OCI-LY3 (cell line): ENCODE measurements around the gene KRTCAP3.

Experiments used
- H2AFZ ChIP-seq: fragments of 200-600, 300-600 bp; shearing (Covaris generic); 2 replicates; pipeline ENCODE4 v1.6.0; 2014; ENCODE audit warnings: antibody characterized with exemption, low read depth, low read length
- H3K27ac ChIP-seq: fragments of 200-600, 300-600 bp; sonication (generic); 2 replicates; pipeline ENCODE4 v1.5.1; 2014; ENCODE audit warnings: mild to moderate bottlenecking, low read length, moderate library complexity, mixed read lengths
- H3K27me3 ChIP-seq: fragments of 200-600, 300-600 bp; sonication (generic); 2 replicates; pipeline ENCODE4 v1.6.1; 2014; ENCODE audit warnings: low read depth, low read length, mixed read lengths
- H3K36me3 ChIP-seq: fragments of 200-600, 300-600 bp; sonication (generic); replicated peaks from 2 replicates; pipeline ENCODE3; 2014; ENCODE audit warnings: low read depth, low read length, mixed read lengths
- H3K4me1 ChIP-seq: fragments of 300-600, 200-600 bp; sonication (generic); 2 replicates; pipeline ENCODE4 v1.6.1; 2014; ENCODE audit warnings: low read length, mixed read lengths
- H3K4me2 ChIP-seq: fragments of 200-600, 300-600 bp; sonication (generic); 2 replicates; pipeline ENCODE4 v1.6.1; 2014; ENCODE audit warnings: low read length, mixed read lengths
- H3K4me3 ChIP-seq: fragments of 300-600, 200-600 bp; sonication (generic); 2 replicates; pipeline ENCODE4 v1.5.1; 2014; ENCODE audit warnings: antibody characterized with exemption, mild to moderate bottlenecking, low read length, moderate library complexity
- H3K79me2 ChIP-seq: fragments of 300-600, 200-600 bp; shearing (Covaris generic); 2 replicates; pipeline ENCODE4 v1.6.1; 2014; ENCODE audit warnings: mild to moderate bottlenecking, low read length, mixed read lengths
- H3K9ac ChIP-seq: fragments of 300-600, 200-600 bp; shearing (Covaris generic); 2 replicates; pipeline ENCODE4 v1.6.0; 2014; ENCODE audit warnings: mild to moderate bottlenecking, low read length, moderate library complexity
- H3K9me3 ChIP-seq: fragments of 200-600, 300-600 bp; shearing (Covaris generic); 2 replicates; pipeline ENCODE4 v1.6.1; 2014; ENCODE audit warnings: low read length, mixed read lengths; ENCODE audit not compliant: insufficient read depth
- H4K20me1 ChIP-seq: fragments of 200-600, 300-600 bp; sonication (generic); 2 replicates; pipeline ENCODE4 v1.6.1; 2016; ENCODE audit warnings: low read length, mixed read lengths; ENCODE audit not compliant: insufficient read depth
- EZH2phosphoT487 ChIP-seq: fragments of 200-600 bp; shearing (Covaris generic); IDR thresholded peaks from 2 replicates; pipeline ENCODE4 v1.6.1; 2018; ENCODE audit warnings: antibody characterized with exemption, mixed run types, low read depth
- TF ChIP-seq, protein P1 (sequence below): fragments of 200-600, 300-600 bp; sonication (generic); IDR thresholded peaks from 2 replicates; pipeline ENCODE4 v1.5.1; 2014; ENCODE audit warnings: antibody characterized with exemption, low read length, low read depth

The KRTCAP3 gene

DNA sequence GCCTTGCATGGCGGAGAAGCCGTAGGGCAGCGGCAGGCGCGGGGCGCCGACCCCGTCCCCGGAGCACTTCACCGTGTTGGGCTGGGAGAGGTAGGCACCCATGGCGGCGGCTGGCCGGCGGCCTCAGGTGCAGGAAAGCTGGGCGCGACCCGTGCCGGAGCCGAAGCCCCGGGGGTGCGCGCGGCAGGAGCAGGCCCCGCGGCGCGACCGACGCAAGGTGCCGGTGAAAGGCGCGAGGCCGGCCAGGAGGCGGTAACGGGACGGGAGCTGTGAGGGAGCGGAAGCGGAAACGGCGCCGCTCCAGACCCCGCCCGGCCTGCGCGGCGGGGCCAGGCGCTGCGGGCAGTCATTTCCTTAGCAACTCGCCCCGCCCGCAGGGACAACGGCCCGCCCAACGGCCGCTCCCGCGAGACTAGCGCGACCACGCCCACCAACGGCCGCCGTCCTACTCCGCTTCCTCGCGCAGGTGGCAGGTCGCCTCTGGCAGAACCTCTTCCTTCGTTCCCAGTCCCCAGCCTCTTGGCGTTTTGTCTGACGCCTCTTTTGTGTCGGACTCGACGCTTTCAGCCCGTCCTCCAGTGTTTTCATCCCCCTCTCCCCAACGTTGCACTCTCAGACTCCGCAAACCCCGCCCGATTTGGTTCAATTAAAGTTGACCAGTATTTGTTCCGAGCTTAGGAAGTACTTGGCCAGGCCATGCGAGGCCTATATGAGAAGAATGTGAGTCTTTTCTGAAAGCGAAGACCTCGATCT is 32.7 kb upstream of the KRTCAP3 start, which contains the start of gene PPM1G:
PPM1G (minus strand) TSS at position 271 of the 753 bp plus-strand sequence; CDS start at position 102, 169 bp downstream.
- H3K36me3 ChIP-seq, result peaks cover 15% of the 10 kb centered on the region
- peak within 1 kb of the TSS; percentile 91 for H3K4me2 ChIP-seq
- H3K27me3 ChIP-seq, result 0 out of 2 replicates have a peak, but pooled peaks cover 2% of the 10 kb centered on the region
- peaks cover 19% of the 10 kb centered on the region for H3K4me1 ChIP-seq
- peak within 1 kb of the TSS; percentile 95 for H3K9ac ChIP-seq
- TF ChIP-seq, protein P1, sequence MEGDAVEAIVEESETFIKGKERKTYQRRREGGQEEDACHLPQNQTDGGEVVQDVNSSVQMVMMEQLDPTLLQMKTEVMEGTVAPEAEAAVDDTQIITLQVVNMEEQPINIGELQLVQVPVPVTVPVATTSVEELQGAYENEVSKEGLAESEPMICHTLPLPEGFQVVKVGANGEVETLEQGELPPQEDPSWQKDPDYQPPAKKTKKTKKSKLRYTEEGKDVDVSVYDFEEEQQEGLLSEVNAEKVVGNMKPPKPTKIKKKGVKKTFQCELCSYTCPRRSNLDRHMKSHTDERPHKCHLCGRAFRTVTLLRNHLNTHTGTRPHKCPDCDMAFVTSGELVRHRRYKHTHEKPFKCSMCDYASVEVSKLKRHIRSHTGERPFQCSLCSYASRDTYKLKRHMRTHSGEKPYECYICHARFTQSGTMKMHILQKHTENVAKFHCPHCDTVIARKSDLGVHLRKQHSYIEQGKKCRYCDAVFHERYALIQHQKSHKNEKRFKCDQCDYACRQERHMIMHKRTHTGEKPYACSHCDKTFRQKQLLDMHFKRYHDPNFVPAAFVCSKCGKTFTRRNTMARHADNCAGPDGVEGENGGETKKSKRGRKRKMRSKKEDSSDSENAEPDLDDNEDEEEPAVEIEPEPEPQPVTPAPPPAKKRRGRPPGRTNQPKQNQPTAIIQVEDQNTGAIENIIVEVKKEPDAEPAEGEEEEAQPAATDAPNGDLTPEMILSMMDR, result no peak
- no peak for TF ChIP-seq EZH2phosphoT487
- peaks cover 49% of the 10 kb centered on the region for H3K79me2 ChIP-seq
- peak within 1 kb of the TSS; percentile 89 for H3K4me3 ChIP-seq
- peaks cover 31% of the 10 kb centered on the region for H4K20me1 ChIP-seq
- H2AFZ ChIP-seq, result peak within 1 kb of the TSS; percentile 91
- H3K27ac ChIP-seq, result peak within 1 kb of the TSS; percentile 71
- no peaks in the 10 kb centered on the region for H3K9me3 ChIP-seq

DNA sequence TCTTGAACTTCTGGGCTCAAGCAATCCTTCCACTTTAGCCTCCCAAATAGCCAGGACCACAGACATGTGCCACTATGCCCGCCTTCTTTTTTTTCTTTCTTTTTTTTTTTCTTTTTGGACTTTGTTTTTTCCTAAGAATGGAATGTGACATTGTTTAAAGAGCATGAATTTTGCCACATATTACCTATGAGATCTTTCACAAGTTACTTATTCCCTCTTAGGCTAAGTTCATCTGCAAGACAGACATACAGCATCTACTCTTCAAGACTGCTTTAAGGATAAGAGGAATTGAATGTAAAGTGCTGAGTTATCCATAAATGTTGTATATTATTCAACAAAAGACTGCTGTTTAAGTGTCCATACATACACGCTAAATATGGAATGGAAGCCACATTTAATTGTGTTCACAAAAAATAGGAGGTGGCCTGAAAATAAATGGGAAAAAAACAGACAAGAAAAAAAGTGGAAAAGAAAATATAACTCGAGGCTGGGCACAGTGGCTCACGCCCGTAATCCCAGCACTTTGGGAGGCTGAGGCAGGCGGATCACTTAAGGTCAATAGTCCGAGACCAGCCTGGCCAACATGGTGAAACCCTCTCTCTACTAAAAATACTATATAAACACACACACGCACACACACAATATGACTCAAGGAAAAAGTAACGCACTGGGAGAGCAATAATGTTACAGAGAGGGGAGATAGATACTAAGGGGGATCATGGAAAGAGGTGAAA is 29.6 kb upstream of the KRTCAP3 start:
- peaks cover 18% of the 10 kb centered on the region for H3K79me2 ChIP-seq
- no peak overlapping the region for H3K9ac ChIP-seq
- TF ChIP-seq, protein P1, result no peak
- TF ChIP-seq EZH2phosphoT487, result no peak
- H3K36me3 ChIP-seq, result peaks cover under 1% of the 10 kb centered on the region
- no peak overlapping the region for H3K27ac ChIP-seq
- no peak overlapping the region for H2AFZ ChIP-seq
- H3K9me3 ChIP-seq, result no peaks in the 10 kb centered on the region
- no peak overlapping the region for H3K4me2 ChIP-seq
- no peak overlapping the region for H3K4me3 ChIP-seq
- H3K27me3 ChIP-seq, result 0 out of 2 replicates have a peak, but pooled peaks cover 2% of the 10 kb centered on the region
- peaks cover 12% of the 10 kb centered on the region for H3K4me1 ChIP-seq
- peaks cover 10% of the 10 kb centered on the region for H4K20me1 ChIP-seq

DNA sequence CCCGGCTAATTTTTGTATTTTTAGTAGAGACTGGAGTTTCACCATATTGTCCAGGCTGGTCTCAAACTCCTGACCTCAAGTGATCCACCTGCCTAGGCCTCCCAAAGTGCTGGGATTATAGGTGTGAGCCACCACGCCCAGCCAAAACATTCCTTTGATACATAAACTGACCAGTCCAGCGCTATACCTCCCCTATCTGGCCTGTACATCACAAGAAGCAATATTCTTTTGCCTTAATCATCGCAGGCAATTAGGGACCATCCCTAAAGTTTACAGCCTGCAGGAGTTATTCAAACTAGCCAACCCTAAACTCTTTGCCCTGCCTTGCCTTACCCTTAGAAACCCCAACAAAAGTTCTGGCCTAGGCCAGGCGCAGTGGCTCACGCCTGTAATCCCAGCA is 26.0 kb upstream of the KRTCAP3 start:
- TF ChIP-seq, protein P1, result no peak
- TF ChIP-seq EZH2phosphoT487, result no peak
- Histone ChIP-seq H3K9me3 (no peaks in the 10 kb centered on the region), H3K27me3 (0 out of 2 replicates have a peak, but pooled peaks cover 2% of the 10 kb centered on the region), H2AFZ (no peak overlapping the region), H3K4me1 (no peaks in the 10 kb centered on the region), H3K4me2 (no peak overlapping the region), H4K20me1 (no peaks in the 10 kb centered on the region), H3K9ac (no peak overlapping the region), H3K4me3 (no peak overlapping the region), H3K27ac (no peak overlapping the region), H3K79me2 (no peaks in the 10 kb centered on the region), H3K36me3 (no peaks in the 10 kb centered on the region)

DNA sequence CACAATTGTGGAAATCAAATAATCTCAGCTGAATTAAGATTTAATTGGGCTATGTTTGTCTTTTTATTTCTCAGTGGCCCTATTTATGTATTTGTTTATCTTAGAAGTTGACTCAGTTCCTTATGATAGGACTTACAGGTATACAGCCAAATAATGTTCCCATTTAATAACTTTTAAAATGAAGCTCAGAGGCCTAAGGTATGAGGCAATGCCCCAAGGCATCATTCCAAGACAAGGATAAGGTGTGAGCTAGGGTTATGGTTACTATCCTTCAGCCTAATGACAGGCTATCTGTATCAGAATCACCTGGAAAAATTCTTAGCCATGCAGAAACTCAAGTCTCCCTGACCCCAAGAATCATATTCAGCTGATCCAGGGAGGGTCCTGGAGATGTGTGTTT is 21.2 kb upstream of the KRTCAP3 start:
- Histone ChIP-seq H3K9me3 (no peaks in the 10 kb centered on the region), H3K27ac (no peak overlapping the region), H3K27me3 (no peaks in the 10 kb centered on the region), H3K4me1 (no peaks in the 10 kb centered on the region), H3K4me2 (no peak overlapping the region), H3K4me3 (no peak overlapping the region), H3K36me3 (no peaks in the 10 kb centered on the region), H3K9ac (no peak overlapping the region), H4K20me1 (no peaks in the 10 kb centered on the region), H3K79me2 (no peaks in the 10 kb centered on the region), H2AFZ (no peak overlapping the region)
- TF ChIP-seq EZH2phosphoT487, result no peak
- TF ChIP-seq, protein P1, result no peak
